Mucosa of descending colon (tissue), 3 donors: ENCODE results near the gene PCED1B. TPM values are rescaled to one million over a fixed set of nuclear protein-coding genes. Genes with fewer than 3 reads are reported as not detected.
A peak's percentile ranks its signal among the peaks of the same experiment; 100 is the strongest.

Source experiments
- ATAC-seq: fragments of 200-7000 bp; cut with Tn5 transposase; one replicate; pipeline ENCODE4 v1.9.1; 2020; ENCODE audit warnings: mild to moderate bottlenecking, moderate library complexity
- DNase-seq, 3 donors: peaks; one replicate each; pipeline ENCODE4 v3.0.0-alpha.2; 2020
- H3K36me3 ChIP-seq: fragments of 200-600 bp; one replicate; pipeline ENCODE4 v1.8.0; 2021; ENCODE audit warnings: low read depth, mild to moderate bottlenecking
- H3K4me1 ChIP-seq: fragments of 200-600 bp; one replicate; pipeline ENCODE4 v1.8.0; 2021; ENCODE audit warnings: low read depth, mild to moderate bottlenecking
- H3K4me3 ChIP-seq: fragments of 200-600 bp; one replicate; pipeline ENCODE4 v1.8.0; 2021; ENCODE audit warnings: mild to moderate bottlenecking
- H3K9me3 ChIP-seq: fragments of 200-600 bp; one replicate; pipeline ENCODE4 v1.8.0; 2021; ENCODE audit warnings: mild to moderate bottlenecking
- intact Hi-C, 2 donors: fragments of 100-400 bp; cut with DNase I in 1 of 2; cut with micrococcal nuclease in 1 of 2; formaldehyde crosslinking; loops; one replicate each; pipeline versions ENCODE4 v1.11.0 to v1.11.1; 2022; cut with DNase I, micrococcal nuclease
- total RNA-seq, 3 donors: library from RNA; stranded (reverse); fragmentation: NEBNext Ultra II Directional in 2 of 3; extraction: Animal tissue kit (Norgen Biotek cat#: 25700) in 2 of 3; gene quantifications; one replicate each; pipeline versions ENCODE4 v1.2.1 to v1.2.4, GENCODE V29; 2021 to 2023
- TF ChIP-seq, protein P1 (sequence below): fragments of 200-600 bp; IDR thresholded peaks from one replicate; pipeline ENCODE4 v1.8.0; 2022; ENCODE audit warnings: antibody characterized with exemption, mild to moderate bottlenecking
- donor health status: DM: no; HTN: no; CAD: no; lungs with moderate emphysema.
- donor health status: DM: no; HTN: no; CAD: no.
- donor health status: DM: no; HTN: yes; CAD: no.

The PCED1B gene
- total RNA-seq, 3 donors from 2014 or later, result 2.2 to 4.7 (median 2.9) TPM

DNA sequence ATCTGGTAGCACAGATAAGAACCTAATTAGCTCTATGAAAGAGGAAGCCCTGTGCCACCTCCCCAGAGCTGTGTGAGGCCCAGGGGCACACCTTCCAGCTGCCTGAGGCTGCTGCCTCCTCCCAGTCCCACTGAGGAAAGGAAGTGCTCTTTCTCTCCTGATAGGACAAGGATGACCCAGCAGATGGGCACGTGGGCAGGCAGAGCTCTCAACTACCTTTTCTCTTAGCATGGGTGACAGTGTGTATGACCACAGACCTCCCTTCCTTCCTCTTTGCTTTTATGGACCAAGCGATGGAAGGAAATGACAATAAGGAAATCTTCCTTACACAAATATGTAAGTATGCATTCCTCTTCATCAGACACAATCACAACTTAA lies 127.9 kb downstream of the PCED1B start:
- TF ChIP-seq, protein P1, sequence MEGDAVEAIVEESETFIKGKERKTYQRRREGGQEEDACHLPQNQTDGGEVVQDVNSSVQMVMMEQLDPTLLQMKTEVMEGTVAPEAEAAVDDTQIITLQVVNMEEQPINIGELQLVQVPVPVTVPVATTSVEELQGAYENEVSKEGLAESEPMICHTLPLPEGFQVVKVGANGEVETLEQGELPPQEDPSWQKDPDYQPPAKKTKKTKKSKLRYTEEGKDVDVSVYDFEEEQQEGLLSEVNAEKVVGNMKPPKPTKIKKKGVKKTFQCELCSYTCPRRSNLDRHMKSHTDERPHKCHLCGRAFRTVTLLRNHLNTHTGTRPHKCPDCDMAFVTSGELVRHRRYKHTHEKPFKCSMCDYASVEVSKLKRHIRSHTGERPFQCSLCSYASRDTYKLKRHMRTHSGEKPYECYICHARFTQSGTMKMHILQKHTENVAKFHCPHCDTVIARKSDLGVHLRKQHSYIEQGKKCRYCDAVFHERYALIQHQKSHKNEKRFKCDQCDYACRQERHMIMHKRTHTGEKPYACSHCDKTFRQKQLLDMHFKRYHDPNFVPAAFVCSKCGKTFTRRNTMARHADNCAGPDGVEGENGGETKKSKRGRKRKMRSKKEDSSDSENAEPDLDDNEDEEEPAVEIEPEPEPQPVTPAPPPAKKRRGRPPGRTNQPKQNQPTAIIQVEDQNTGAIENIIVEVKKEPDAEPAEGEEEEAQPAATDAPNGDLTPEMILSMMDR, result no peak
- ATAC-seq, result peak; percentile 91
- Histone ChIP-seq H3K36me3 (no peaks in the 10 kb centered on the region), H3K4me1 (peaks cover 3% of the 10 kb centered on the region), H3K9me3 (no peaks in the 10 kb centered on the region), H3K4me3 (no peak overlapping the region)
- intact Hi-C loops, result no loop called here
- DNase-seq, result peak; percentile 55 to 86 (median 58)

DNA sequence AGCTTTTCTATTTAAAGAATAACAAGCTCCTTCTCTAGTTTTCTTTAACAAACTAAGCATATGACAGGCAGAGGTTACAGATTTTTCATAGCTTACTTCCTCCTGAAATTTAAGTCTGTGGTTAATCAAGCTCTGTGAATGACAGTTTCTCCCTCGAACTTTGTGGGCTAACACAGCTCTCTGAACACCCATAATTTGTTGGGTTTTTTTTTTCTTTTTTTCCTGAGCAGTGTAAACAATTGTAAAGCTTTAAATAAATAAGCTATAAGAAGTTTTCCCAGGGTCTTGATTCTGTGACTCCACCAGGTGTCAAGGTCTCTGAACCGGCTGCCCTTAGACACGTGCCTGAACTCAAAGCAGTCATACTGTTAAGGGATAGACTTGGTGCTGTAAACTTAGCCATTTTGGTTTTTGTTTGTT lies 128.4 kb downstream of the PCED1B start:
- intact Hi-C loops, result no loop called here
- Histone ChIP-seq H3K4me3 (no peak overlapping the region), H3K36me3 (no peaks in the 10 kb centered on the region), H3K4me1 (peaks cover 3% of the 10 kb centered on the region), H3K9me3 (no peaks in the 10 kb centered on the region)
- ATAC-seq (peak; percentile 64), DNase-seq (no peak)
- TF ChIP-seq, protein P1, result no peak

DNA sequence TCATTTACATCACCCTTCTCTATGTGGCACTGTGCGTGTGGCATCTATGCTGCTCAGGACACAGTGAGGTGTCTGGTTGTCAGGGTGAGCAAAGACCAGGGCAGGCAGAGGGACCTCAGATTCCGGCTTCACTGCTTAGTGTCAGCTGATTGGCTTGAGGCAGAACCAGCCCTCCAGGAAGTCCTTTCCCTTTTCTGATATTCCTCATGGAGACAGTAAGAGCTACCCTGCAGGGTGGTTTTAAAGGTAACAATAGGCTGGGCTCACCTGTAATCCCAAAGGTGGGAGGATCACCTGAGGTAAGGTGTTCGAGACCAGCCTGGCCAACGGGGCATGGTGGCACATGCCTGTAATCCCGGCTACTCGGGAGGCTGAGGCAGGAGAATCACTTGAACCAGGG lies 129.6 kb downstream of the PCED1B start:
- intact Hi-C loops, result no loop called here

DNA sequence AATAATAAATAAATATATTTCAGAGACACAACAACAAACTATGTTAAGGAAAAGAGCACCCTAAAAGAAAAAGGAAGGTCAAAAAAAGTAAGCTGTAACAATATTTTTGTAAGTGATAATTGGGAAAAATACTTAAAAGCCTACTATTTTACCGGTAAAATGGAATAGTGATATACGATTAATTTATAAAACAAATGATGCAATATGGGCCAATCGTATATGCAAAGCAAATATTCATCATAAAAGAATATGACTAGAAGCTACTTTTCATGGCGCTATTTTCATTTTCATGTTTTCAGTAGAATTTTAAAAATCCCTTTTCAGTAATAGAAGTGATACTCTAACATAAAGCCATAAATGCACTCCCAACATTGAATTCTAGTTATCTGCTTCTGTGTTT lies 131.4 kb downstream of the PCED1B start:
- no peak for DNase-seq
- H3K4me1 ChIP-seq, result peaks cover 3% of the 10 kb centered on the region
- ATAC-seq, result no peak
- intact Hi-C loops, result no loop called here
- TF ChIP-seq, protein P1, result no peak
- no peak overlapping the region for H3K4me3 ChIP-seq
- H3K9me3 ChIP-seq, result no peaks in the 10 kb centered on the region
- no peaks in the 10 kb centered on the region for H3K36me3 ChIP-seq

More for the DNA sequence above, 129.6 kb downstream of the PCED1B start:
- no peak for DNase-seq
- H3K4me3 ChIP-seq, result no peak overlapping the region
- TF ChIP-seq, protein P1, result no peak
- no peaks in the 10 kb centered on the region for H3K36me3 ChIP-seq
- ATAC-seq, result no peak
- H3K9me3 ChIP-seq, result no peaks in the 10 kb centered on the region
- H3K4me1 ChIP-seq, result peaks cover 3% of the 10 kb centered on the region

DNA sequence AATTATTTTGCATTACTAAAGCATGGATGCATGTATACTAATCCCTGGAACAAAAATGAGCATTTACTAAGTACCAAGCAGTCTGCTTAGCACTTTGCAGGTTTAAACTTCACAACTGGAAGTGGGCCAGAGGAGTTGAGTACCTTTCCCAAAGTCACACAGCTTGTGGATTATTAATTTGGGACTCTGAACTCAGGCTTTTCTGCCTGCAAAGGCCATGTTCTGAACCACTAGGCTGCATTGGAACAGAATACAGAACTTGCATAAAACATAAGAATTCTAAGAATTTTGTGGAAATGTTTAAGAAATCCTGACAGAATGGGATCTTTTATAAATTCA lies 133.2 kb downstream of the PCED1B start:
- intact Hi-C loops, result no loop called here

DNA sequence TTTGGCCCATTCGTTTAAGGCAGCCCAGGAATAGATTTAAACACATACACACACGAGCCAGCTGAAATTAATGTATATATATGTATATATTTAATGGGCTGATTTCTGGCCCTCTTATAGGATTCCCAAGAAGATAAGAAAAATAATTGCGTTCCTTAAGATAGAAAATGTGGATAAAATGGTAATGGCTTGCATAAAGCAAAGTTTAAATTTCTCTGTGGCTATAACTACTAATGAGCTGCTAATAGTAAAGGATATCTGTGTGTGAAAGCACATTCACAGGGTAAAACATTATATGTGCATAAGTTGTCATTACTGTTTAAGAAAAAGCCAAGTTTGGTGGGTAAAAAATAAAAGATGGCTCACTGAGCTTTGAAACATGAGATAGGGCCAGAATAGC lies 134.0 kb downstream of the PCED1B start:
- no peaks in the 10 kb centered on the region for H3K9me3 ChIP-seq
- H3K4me1 ChIP-seq, result no peaks in the 10 kb centered on the region
- no peak overlapping the region for H3K4me3 ChIP-seq
- DNase-seq (no peak), ATAC-seq (no peak)
- intact Hi-C loops, result no loop called here
- H3K36me3 ChIP-seq, result no peaks in the 10 kb centered on the region
- TF ChIP-seq, protein P1, result no peak

More for the DNA sequence above, 133.2 kb downstream of the PCED1B start:
- ATAC-seq, result no peak
- DNase-seq, result no peak
- H3K9me3 ChIP-seq, result no peaks in the 10 kb centered on the region
- H3K36me3 ChIP-seq, result no peaks in the 10 kb centered on the region
- TF ChIP-seq, protein P1, result no peak
- no peaks in the 10 kb centered on the region for H3K4me1 ChIP-seq
- no peak overlapping the region for H3K4me3 ChIP-seq
